Astrocyte (in vitro differentiated cells and primary cell): ENCODE data around the gene PAPPA2. TPM values are rescaled to one million over a fixed set of nuclear protein-coding genes. Genes with fewer than 3 reads are reported as not detected.
"Not testable (repeated sequence)": the region's sequence is repeated elsewhere in the genome, so short reads cannot be mapped to it uniquely, and the experiment has no call there.

ENCODE experiments used
- DNase-seq: peaks from one replicate; pipeline ENCODE4 v3.0.0-alpha.2; 2010; ENCODE audit warnings: low read depth
- FAIRE-seq: peaks from 2 replicates; lab custom pipeline; 2011; peaks lifted over from hg19 to GRCh38; lab: Jason Lieb, UNC
- H2AFZ ChIP-seq: 2 replicates; pipeline ENCODE4 v1.6.0; 2012; ENCODE audit warnings: low read depth, low read length, inconsistent platforms
- H3K27ac ChIP-seq: 2 replicates; pipeline ENCODE4 v1.5.1; 2011; ENCODE audit warnings: low read depth, low read length, inconsistent platforms
- H3K27me3 ChIP-seq: 2 replicates; pipeline ENCODE4 v1.6.0; 2011; ENCODE audit warnings: low read length, inconsistent platforms; ENCODE audit not compliant: insufficient read depth
- H3K36me3 ChIP-seq: 2 replicates; pipeline ENCODE4 v1.5.1; 2011; ENCODE audit warnings: low read length, inconsistent platforms; ENCODE audit not compliant: insufficient read depth
- H3K4me1 ChIP-seq: 2 replicates; pipeline ENCODE4 v1.5.1; 2011; ENCODE audit warnings: low read length, inconsistent platforms; ENCODE audit not compliant: insufficient read depth
- H3K4me2 ChIP-seq: 2 replicates; pipeline ENCODE4 v1.6.0; 2012; ENCODE audit warnings: low read length, inconsistent platforms
- H3K4me3 ChIP-seq: 2 replicates; pipeline ENCODE4 v1.5.1; 2011; ENCODE audit warnings: low read depth, mild to moderate bottlenecking, low read length, inconsistent platforms; ENCODE audit not compliant: insufficient read depth
- H3K79me2 ChIP-seq: 2 replicates; pipeline ENCODE4 v1.6.0; 2012; ENCODE audit warnings: mild to moderate bottlenecking, low read length, inconsistent platforms; ENCODE audit not compliant: insufficient read depth
- H3K9ac ChIP-seq: 2 replicates; pipeline ENCODE4 v1.6.0; 2012; ENCODE audit warnings: mild to moderate bottlenecking, low read length, inconsistent platforms
- H3K9me3 ChIP-seq: 2 replicates; pipeline ENCODE4 v1.5.1; 2012; ENCODE audit warnings: low read depth, mild to moderate bottlenecking, low read length, inconsistent platforms; ENCODE audit not compliant: insufficient read depth
- H4K20me1 ChIP-seq: 2 replicates; pipeline ENCODE4 v1.6.0; 2012; ENCODE audit warnings: low read length, inconsistent platforms; ENCODE audit not compliant: insufficient read depth
- H3K27ac Mint-ChIP-seq: one replicate; pipeline ENCODE4 v1.8.0; 2021; ENCODE audit warnings: mild to moderate bottlenecking, mixed read lengths; ENCODE audit not compliant: unreplicated experiment
- H3K27me3 Mint-ChIP-seq: one replicate; pipeline ENCODE4 v1.8.0; 2021; ENCODE audit warnings: low read depth, mixed read lengths; ENCODE audit not compliant: unreplicated experiment
- H3K36me3 Mint-ChIP-seq: one replicate; pipeline ENCODE4 v1.8.0; 2021; ENCODE audit warnings: low read depth, mixed read lengths; ENCODE audit not compliant: unreplicated experiment
- H3K4me1 Mint-ChIP-seq: one replicate; pipeline ENCODE4 v1.8.0; 2021; ENCODE audit warnings: low read depth, mixed read lengths; ENCODE audit not compliant: unreplicated experiment
- H3K4me3 Mint-ChIP-seq: one replicate; pipeline ENCODE4 v1.8.0; 2021; ENCODE audit warnings: mild to moderate bottlenecking, moderate library complexity, mixed read lengths; ENCODE audit not compliant: unreplicated experiment
- H3K9me3 Mint-ChIP-seq: one replicate; pipeline ENCODE4 v1.8.0; 2021; ENCODE audit warnings: mild to moderate bottlenecking, mixed read lengths; ENCODE audit not compliant: unreplicated experiment
- EZH2 ChIP-seq: IDR thresholded peaks from 2 replicates; pipeline ENCODE4 v1.6.1; 2012; ENCODE audit warnings: mild to moderate bottlenecking, low read length, inconsistent platforms; ENCODE audit not compliant: insufficient read depth
- total RNA-seq: library from RNA; stranded (reverse); gene quantifications from 2 replicates; pipeline ENCODE4 v1.2.1, GENCODE V29; 2021
- TF ChIP-seq, protein P1 (sequence below): IDR thresholded peaks from 2 replicates; pipeline ENCODE4 v1.5.1; 2011; ENCODE audit warnings: low read depth, mild to moderate bottlenecking, inconsistent platforms, low read length, moderate library complexity; ENCODE audit not compliant: insufficient read depth

The PAPPA2 gene
- total RNA-seq, 1 donor from 2014 or later: 19.0 TPM

DNA sequence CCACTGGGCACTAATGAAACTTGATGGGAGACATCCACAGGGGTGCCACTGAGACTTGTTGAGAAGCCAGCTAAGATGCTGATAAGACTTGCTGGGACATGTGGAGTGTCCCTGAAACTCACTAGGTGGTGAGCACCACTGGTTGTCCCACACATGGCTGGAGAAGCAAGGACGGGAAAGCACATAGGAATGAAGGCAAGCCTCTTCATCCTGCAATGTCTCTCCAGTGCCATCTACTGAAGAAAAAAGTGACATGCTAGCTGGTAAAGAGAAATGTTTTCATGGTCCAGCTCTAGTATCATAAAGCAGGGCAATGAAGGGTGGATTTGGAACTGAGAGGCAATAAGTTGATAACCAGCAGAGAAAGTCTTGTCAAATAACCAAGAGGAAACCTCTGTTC, 283.0 kb downstream of the PAPPA2 start:
- Histone ChIP-seq H4K20me1 (no peaks in the 10 kb centered on the region), H3K27me3 (no peaks in the 10 kb centered on the region), H3K9ac (no peak overlapping the region), H3K4me3 (no peak overlapping the region), H3K36me3 (no peaks in the 10 kb centered on the region), H3K27ac (no peak overlapping the region), H3K9me3 (peaks cover 2% of the 10 kb centered on the region), H3K79me2 (no peaks in the 10 kb centered on the region), H2AFZ (no peak overlapping the region), H3K4me2 (no peak overlapping the region), H3K4me1 (no peaks in the 10 kb centered on the region)
- Mint-ChIP-seq H3K4me1 (no peaks in the 10 kb centered on the region), H3K36me3 (peaks cover 1% of the 10 kb centered on the region), H3K9me3 (peaks cover 2% of the 10 kb centered on the region), H3K27me3 (peaks cover 2% of the 10 kb centered on the region), H3K27ac (no peak overlapping the region), H3K4me3 (no peak overlapping the region)
- DNase-seq (no peak), FAIRE-seq (no peak)
- TF ChIP-seq, protein P1, sequence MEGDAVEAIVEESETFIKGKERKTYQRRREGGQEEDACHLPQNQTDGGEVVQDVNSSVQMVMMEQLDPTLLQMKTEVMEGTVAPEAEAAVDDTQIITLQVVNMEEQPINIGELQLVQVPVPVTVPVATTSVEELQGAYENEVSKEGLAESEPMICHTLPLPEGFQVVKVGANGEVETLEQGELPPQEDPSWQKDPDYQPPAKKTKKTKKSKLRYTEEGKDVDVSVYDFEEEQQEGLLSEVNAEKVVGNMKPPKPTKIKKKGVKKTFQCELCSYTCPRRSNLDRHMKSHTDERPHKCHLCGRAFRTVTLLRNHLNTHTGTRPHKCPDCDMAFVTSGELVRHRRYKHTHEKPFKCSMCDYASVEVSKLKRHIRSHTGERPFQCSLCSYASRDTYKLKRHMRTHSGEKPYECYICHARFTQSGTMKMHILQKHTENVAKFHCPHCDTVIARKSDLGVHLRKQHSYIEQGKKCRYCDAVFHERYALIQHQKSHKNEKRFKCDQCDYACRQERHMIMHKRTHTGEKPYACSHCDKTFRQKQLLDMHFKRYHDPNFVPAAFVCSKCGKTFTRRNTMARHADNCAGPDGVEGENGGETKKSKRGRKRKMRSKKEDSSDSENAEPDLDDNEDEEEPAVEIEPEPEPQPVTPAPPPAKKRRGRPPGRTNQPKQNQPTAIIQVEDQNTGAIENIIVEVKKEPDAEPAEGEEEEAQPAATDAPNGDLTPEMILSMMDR: no peak
- TF ChIP-seq EZH2: no peak

DNA sequence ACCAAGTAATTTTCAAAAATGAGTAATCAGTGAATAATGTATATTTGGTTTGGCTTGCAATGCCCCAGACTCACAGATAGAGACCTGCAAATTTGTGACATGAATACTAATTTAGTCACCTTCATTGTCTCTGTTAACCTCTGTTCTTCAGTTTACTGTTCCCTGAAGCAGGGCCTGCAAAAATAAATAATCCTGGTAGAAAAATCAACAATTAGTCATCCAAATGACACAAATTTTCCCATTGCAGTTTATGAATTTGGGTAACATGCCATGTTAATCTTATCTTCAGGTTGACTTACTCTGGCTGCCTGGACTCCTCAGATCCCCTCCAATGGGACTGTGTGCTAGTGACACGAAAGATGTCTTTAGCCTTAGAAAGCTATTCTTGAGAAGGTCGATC, 289.5 kb downstream of the PAPPA2 start:
- no peak overlapping the region for H3K27ac ChIP-seq
- H3K9me3 ChIP-seq: no peaks in the 10 kb centered on the region
- peaks cover 7% of the 10 kb centered on the region for H3K9me3 Mint-ChIP-seq
- no peaks in the 10 kb centered on the region for H3K27me3 ChIP-seq
- no peak overlapping the region for H3K4me3 Mint-ChIP-seq
- no peaks in the 10 kb centered on the region for H3K36me3 Mint-ChIP-seq
- no peaks in the 10 kb centered on the region for H3K4me1 ChIP-seq
- no peak overlapping the region for H3K27ac Mint-ChIP-seq
- no peak overlapping the region for H3K9ac ChIP-seq
- DNase-seq (no peak), FAIRE-seq (no peak)
- H3K79me2 ChIP-seq: no peaks in the 10 kb centered on the region
- no peak overlapping the region for H2AFZ ChIP-seq
- no peaks in the 10 kb centered on the region for H3K4me1 Mint-ChIP-seq
- no peak overlapping the region for H3K4me2 ChIP-seq
- no peaks in the 10 kb centered on the region for H4K20me1 ChIP-seq
- H3K36me3 ChIP-seq: no peaks in the 10 kb centered on the region
- no peak overlapping the region for H3K4me3 ChIP-seq
- TF ChIP-seq EZH2: no peak
- TF ChIP-seq, protein P1: no peak
- H3K27me3 Mint-ChIP-seq: peaks cover 5% of the 10 kb centered on the region

DNA sequence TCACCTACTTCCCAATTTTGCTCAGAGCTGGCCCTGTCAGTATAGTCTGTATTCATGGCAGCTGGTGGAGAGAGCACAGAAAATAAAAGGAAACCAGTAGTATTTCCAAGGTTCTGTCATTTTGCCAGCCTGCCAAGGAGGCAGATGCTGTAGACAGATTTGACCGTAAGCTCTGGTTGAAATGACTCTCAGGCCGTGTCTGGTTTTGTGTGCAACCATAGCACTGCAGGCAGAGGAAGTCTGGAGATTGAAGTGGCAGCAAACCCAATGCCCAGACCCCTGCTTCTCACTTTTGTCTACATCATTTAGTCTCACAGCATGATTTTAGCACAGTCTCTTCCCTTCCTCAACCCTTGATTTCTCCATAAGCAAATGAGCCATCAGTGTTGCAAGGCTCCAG, 291.7 kb downstream of the PAPPA2 start:
- no peak overlapping the region for H3K4me3 Mint-ChIP-seq
- Histone ChIP-seq H3K4me3 (no peak overlapping the region), H3K9ac (no peak overlapping the region), H2AFZ (no peak overlapping the region), H3K36me3 (no peaks in the 10 kb centered on the region), H3K27ac (no peak overlapping the region), H3K9me3 (no peaks in the 10 kb centered on the region), H3K4me2 (no peak overlapping the region), H3K27me3 (no peaks in the 10 kb centered on the region), H4K20me1 (no peaks in the 10 kb centered on the region), H3K4me1 (no peaks in the 10 kb centered on the region), H3K79me2 (no peaks in the 10 kb centered on the region)
- H3K36me3 Mint-ChIP-seq: no peaks in the 10 kb centered on the region
- FAIRE-seq (no peak), DNase-seq (no peak)
- peaks cover 5% of the 10 kb centered on the region for H3K9me3 Mint-ChIP-seq
- H3K27ac Mint-ChIP-seq: no peak overlapping the region
- TF ChIP-seq, protein P1: no peak
- TF ChIP-seq EZH2: no peak
- peaks cover 5% of the 10 kb centered on the region for H3K27me3 Mint-ChIP-seq
- H3K4me1 Mint-ChIP-seq: no peaks in the 10 kb centered on the region

DNA sequence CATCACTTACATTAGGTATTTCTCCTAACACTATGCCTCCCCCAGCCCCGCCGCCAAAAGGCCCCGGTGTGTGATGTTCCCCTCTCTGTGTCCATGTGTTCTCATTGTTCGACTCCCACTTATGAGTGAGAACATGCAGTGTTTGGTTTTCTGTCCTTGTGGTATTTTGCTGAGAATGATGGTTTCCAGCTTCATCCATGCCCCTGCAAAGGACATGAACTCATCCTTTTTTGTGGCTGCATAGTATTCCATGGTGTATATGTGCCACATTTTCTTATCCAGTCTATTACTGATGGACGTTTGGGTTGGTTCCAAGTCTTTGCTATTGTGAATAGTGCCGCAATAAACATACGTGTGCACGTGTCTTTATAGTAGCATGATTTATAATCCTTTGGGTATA, 293.8 kb downstream of the PAPPA2 start:
- not testable (repeated sequence) for H3K4me1 Mint-ChIP-seq, H3K9me3 ChIP-seq, H3K9ac ChIP-seq, H4K20me1 ChIP-seq, H3K79me2 ChIP-seq, H2AFZ ChIP-seq, DNase-seq, H3K4me3 Mint-ChIP-seq, H3K9me3 Mint-ChIP-seq, FAIRE-seq, H3K4me3 ChIP-seq, H3K4me2 ChIP-seq, H3K27me3 Mint-ChIP-seq, H3K36me3 Mint-ChIP-seq, H3K27ac ChIP-seq, H3K27me3 ChIP-seq, H3K4me1 ChIP-seq, H3K27ac Mint-ChIP-seq, H3K36me3 ChIP-seq
